Activated T-cell treated with anti-CD3 and anti-CD28 coated beads for 48 hours (primary cell): ENCODE measurements around the gene DNAAF2.
"Not testable (repeated sequence)": the region's sequence is repeated elsewhere in the genome, so short reads cannot be mapped to it uniquely, and the experiment has no call there.

Source experiments
- DNase-seq: peaks from one replicate; pipeline ENCODE4 v3.0.0-alpha.2; 2020; ENCODE audit warnings: low read depth

Gene DNAAF2

GRCh38 chr14:49584981-49585640, 49.9 kb downstream of the DNAAF2 start:
- not testable (repeated sequence) for DNase-seq

- DNase-seq: no peak
Measured at GRCh38 chr14:49584058-49584457, 51.0 kb downstream of the DNAAF2 start.

GRCh38 chr14:49583629-49584028, 51.4 kb downstream of the DNAAF2 start:
- DNase-seq: no peak

- DNase-seq: no peak
Measured at GRCh38 chr14:49582113-49582977, 52.7 kb downstream of the DNAAF2 start.

GRCh38 chr14:49581209-49582112, 53.6 kb downstream of the DNAAF2 start:
- DNase-seq: no peak

GRCh38 chr14:49579841-49580240, 55.2 kb downstream of the DNAAF2 start:
- DNase-seq: no peak

GRCh38 chr14:49578141-49578540, 56.9 kb downstream of the DNAAF2 start:
- no peak for DNase-seq
